Prostate gland (tissue), 2 donors: ENCODE measurements around the gene ACER2.

Source experiments
- POLR2A ChIP-seq: fragments of 450-650 bp; IDR thresholded peaks from one replicate; pipeline ENCODE4 v1.6.1; 2016; ENCODE audit warnings: antibody characterized with exemption, mild to moderate bottlenecking
- POLR2AphosphoS5 ChIP-seq: sonication (generic); formaldehyde crosslinking; IDR thresholded peaks from one replicate; pipeline ENCODE4 v1.6.1; 2017; ENCODE audit warnings: antibody characterized with exemption
- TF ChIP-seq, protein P1 (sequence below), 4 experiments: fragments of 200-600 bp in 2 of 4; fragments of 450-650 bp in 2 of 4; sonication (generic) in 2 of 4; IDR thresholded peaks; 1 replicate in 3 of 4; 2 replicates in 1 of 4; pipeline ENCODE4 v1.5.1; 2016 to 2019; ENCODE audit warnings: antibody characterized with exemption in 4 of 4, mild to moderate bottlenecking in 2 of 4, moderate library complexity in 2 of 4

DNA sequence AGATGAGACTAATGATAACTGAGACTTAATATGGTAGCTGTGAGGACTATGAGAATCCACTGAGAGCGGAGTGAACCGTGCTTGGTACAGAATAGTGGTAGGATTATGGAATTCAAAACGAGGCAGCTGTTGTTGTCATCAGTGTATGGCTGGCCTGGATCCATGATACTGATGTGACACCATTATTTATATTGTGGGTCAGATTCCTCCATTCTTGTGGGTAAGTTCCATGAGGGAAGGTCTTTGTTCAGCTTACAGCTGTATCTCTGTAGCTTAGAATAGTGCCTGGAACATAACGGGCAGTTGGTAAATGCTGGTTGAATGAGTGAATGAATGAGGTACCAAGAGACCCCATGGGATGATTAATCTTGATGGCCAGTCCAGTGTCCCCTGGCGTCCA is 61.8 kb downstream of the ACER2 start:
- no peak for TF ChIP-seq POLR2AphosphoS5
- no peak for TF ChIP-seq POLR2A
- TF ChIP-seq, protein P1, sequence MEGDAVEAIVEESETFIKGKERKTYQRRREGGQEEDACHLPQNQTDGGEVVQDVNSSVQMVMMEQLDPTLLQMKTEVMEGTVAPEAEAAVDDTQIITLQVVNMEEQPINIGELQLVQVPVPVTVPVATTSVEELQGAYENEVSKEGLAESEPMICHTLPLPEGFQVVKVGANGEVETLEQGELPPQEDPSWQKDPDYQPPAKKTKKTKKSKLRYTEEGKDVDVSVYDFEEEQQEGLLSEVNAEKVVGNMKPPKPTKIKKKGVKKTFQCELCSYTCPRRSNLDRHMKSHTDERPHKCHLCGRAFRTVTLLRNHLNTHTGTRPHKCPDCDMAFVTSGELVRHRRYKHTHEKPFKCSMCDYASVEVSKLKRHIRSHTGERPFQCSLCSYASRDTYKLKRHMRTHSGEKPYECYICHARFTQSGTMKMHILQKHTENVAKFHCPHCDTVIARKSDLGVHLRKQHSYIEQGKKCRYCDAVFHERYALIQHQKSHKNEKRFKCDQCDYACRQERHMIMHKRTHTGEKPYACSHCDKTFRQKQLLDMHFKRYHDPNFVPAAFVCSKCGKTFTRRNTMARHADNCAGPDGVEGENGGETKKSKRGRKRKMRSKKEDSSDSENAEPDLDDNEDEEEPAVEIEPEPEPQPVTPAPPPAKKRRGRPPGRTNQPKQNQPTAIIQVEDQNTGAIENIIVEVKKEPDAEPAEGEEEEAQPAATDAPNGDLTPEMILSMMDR (IDR thresholded peaks at IDR 0.05), result no peak
